Activated T-cell treated with anti-CD3 and anti-CD28 coated beads for 48 hours (primary cell): ENCODE results near the gene ERICH3.

Source experiments
- DNase-seq: peaks from one replicate; pipeline ENCODE4 v3.0.0-alpha.2; 2020; ENCODE audit warnings: low read depth

ERICH3 gene

GRCh38 chr1:74673351-74674111 lies at the start of gene ERICH3:
ERICH3 (minus strand) TSS chr1:74673792; CDS start chr1:74673519, 273 bp downstream.
- no peak for DNase-seq

- no peak for DNase-seq
Observed at GRCh38 chr1:74717626-74718025, 44.0 kb upstream of the ERICH3 start.

GRCh38 chr1:74716822-74717221 lies 43.2 kb upstream of the ERICH3 start:
- DNase-seq, result no peak

- DNase-seq, result no peak
Observed at GRCh38 chr1:74715806-74716205, 42.2 kb upstream of the ERICH3 start.

GRCh38 chr1:74715236-74715502 lies 41.6 kb upstream of the ERICH3 start:
- DNase-seq, result no peak

- DNase-seq, result no peak
Observed at GRCh38 chr1:74714429-74715235, 41.0 kb upstream of the ERICH3 start.

- no peak for DNase-seq
Observed at GRCh38 chr1:74713849-74714248, 40.3 kb upstream of the ERICH3 start.

- DNase-seq, result no peak
Observed at GRCh38 chr1:74712881-74713280, 39.3 kb upstream of the ERICH3 start.

- DNase-seq, result no peak
Observed at GRCh38 chr1:74703386-74704182, 30.0 kb upstream of the ERICH3 start.

- no peak for DNase-seq
Observed at GRCh38 chr1:74699331-74699730, 25.7 kb upstream of the ERICH3 start.

- no peak for DNase-seq
Observed at GRCh38 chr1:74697832-74698231, 24.2 kb upstream of the ERICH3 start.

GRCh38 chr1:74693473-74693872 lies 19.9 kb upstream of the ERICH3 start:
- DNase-seq, result no peak

GRCh38 chr1:74690909-74691308 lies 17.3 kb upstream of the ERICH3 start:
- no peak for DNase-seq

GRCh38 chr1:74690364-74690696 lies 16.7 kb upstream of the ERICH3 start:
- DNase-seq, result no peak

GRCh38 chr1:74689621-74690363 lies 16.2 kb upstream of the ERICH3 start:
- no peak for DNase-seq

GRCh38 chr1:74686928-74687327 lies 13.3 kb upstream of the ERICH3 start:
- DNase-seq, result no peak

- DNase-seq, result no peak
Observed at GRCh38 chr1:74684301-74684700, 10.7 kb upstream of the ERICH3 start.

GRCh38 chr1:74683656-74684055 lies 10.1 kb upstream of the ERICH3 start:
- no peak for DNase-seq

- no peak for DNase-seq
Observed at GRCh38 chr1:74681851-74682250, 8.3 kb upstream of the ERICH3 start.

GRCh38 chr1:74681449-74681848 lies 7.9 kb upstream of the ERICH3 start:
- no peak for DNase-seq

- DNase-seq, result no peak
Observed at GRCh38 chr1:74681001-74681400, 7.4 kb upstream of the ERICH3 start.

GRCh38 chr1:74679811-74680210 lies 6.2 kb upstream of the ERICH3 start:
- DNase-seq, result no peak
